HepG2 (cell line): ENCODE data around the gene BTN1A1. TPM values are rescaled to one million over a fixed set of nuclear protein-coding genes. Genes with fewer than 3 reads are reported as not detected.

Source experiments
- ATAC-seq: fragments of 200-7000 bp; cut with Tn5 transposase; 3 replicates; pipeline ENCODE4 v1.9.1; 2020; ENCODE audit warnings: mild to moderate bottlenecking, moderate library complexity
- BruUV-seq: library from RNA; stranded (reverse); fragments of 400-500 nt; replicated peaks from 2 replicates; lab custom pipeline; 2021; lab: Mats Ljungman, UMichigan
- CTCF ChIA-PET: fragments of 300-600 bp; formaldehyde crosslinking; extraction: SDS; loops from one replicate; lab custom pipeline; 2021; ENCODE audit warnings: low total read pairs, inconsistent platforms, low intra/inter-chr PET ratio; lab: Yijun Ruan, JAX
- POLR2A ChIA-PET: fragments of 350-600 bp; sonication (Branson Sonifier 250); formaldehyde crosslinking; loops from one replicate; lab custom pipeline; 2020; ENCODE audit warnings: antibody characterized with exemption, inconsistent platforms; lab: Yijun Ruan, JAX
- DNase-seq: peaks from one replicate; pipeline ENCODE4 v3.0.0-alpha.2; 2015; ENCODE audit warnings: low spot score
- FAIRE-seq: peaks from 3 replicates; lab custom pipeline; 2011; peaks lifted over from hg19 to GRCh38; lab: Jason Lieb, UNC
- H2AFZ ChIP-seq: one replicate; pipeline ENCODE4 v1.6.1; 2011; ENCODE audit warnings: low read length, inconsistent platforms
- H3K27ac ChIP-seq: fragments of 300-600 bp; 3 replicates; pipeline ENCODE4 v1.8.0; 2011; ENCODE audit warnings: mixed run types, mild to moderate bottlenecking, mixed read lengths, low read length, inconsistent platforms; ENCODE audit not compliant: insufficient read depth; ENCODE audit errors: extremely low read length
- H3K27me3 ChIP-seq, 2 experiments: fragments of 200-600 bp in 1 of 2; 2 replicates in 1 of 2; 3 replicates in 1 of 2; pipeline versions ENCODE4 v1.6.0 to v1.8.0; 2011; ENCODE audit warnings: low read length in 2 of 2, mild to moderate bottlenecking in 2 of 2, moderate library complexity in 2 of 2, inconsistent platforms in 1 of 2; ENCODE audit not compliant: insufficient read depth in 2 of 2, control insufficient read depth in 1 of 2
- H3K36me3 ChIP-seq, 2 experiments: fragments of 200-600 bp in 1 of 2; replicated peaks in 1 of 2; 2 replicates in 1 of 2; 3 replicates in 1 of 2; pipeline versions ENCODE4 v1.5.1 to v1.8.0; 2011; ENCODE audit warnings: low read length in 2 of 2, inconsistent platforms in 1 of 2; ENCODE audit not compliant: insufficient read depth in 2 of 2, control insufficient read depth in 1 of 2
- H3K4me1 ChIP-seq: 2 replicates; pipeline ENCODE4 v1.5.1; 2012; ENCODE audit warnings: low read length, inconsistent platforms; ENCODE audit not compliant: insufficient read depth
- H3K4me2 ChIP-seq: 2 replicates; pipeline ENCODE4 v1.6.0; 2011; ENCODE audit warnings: low read depth, low read length, inconsistent platforms
- H3K4me3 ChIP-seq, 3 experiments: fragments of 200-600 bp in 1 of 3; sonication (generic), shearing (Covaris generic) in 1 of 3; replicated peaks in 1 of 3; 2 replicates each; pipeline ENCODE4 v1.5.1; 2011 to 2016; ENCODE audit warnings: low read length in 3 of 3, inconsistent platforms in 2 of 3, low read depth in 2 of 3, mild to moderate bottlenecking in 2 of 3, control low read depth in 1 of 3, mixed read lengths in 1 of 3; ENCODE audit not compliant: insufficient read depth in 1 of 3
- H3K79me2 ChIP-seq: one replicate; pipeline ENCODE4 v1.6.1; 2011; ENCODE audit warnings: low read length, inconsistent platforms; ENCODE audit not compliant: insufficient read depth
- H3K9ac ChIP-seq: 2 replicates; pipeline ENCODE4 v1.6.0; 2011; ENCODE audit warnings: mild to moderate bottlenecking, low read depth, low read length, inconsistent platforms; ENCODE audit not compliant: insufficient read depth
- H3K9me3 ChIP-seq: 2 replicates; pipeline ENCODE4 v1.5.1; 2012; ENCODE audit warnings: mild to moderate bottlenecking, low read length
- H4K20me1 ChIP-seq: 2 replicates; pipeline ENCODE4 v1.6.0; 2011; ENCODE audit warnings: inconsistent platforms, mild to moderate bottlenecking, low read length, moderate library complexity; ENCODE audit not compliant: insufficient read depth
- DNMT3B ChIP-seq: conservative IDR thresholded peaks from 2 replicates; pipeline ENCODE4 v1.6.1; 2016; ENCODE audit warnings: missing biosample characterization, control low read depth
- ETS1 ChIP-seq: sonication (generic); formaldehyde crosslinking; IDR thresholded peaks from 2 replicates; pipeline ENCODE4 v1.4.0; 2020; ENCODE audit warnings: missing genetic modification reagents
- GFI1 ChIP-seq: sonication (generic); formaldehyde crosslinking; IDR thresholded peaks from 2 replicates; pipeline ENCODE4 v1.5.0; 2020; ENCODE audit warnings: missing genetic modification reagents, mild to moderate bottlenecking, borderline replicate concordance
- KLF13 ChIP-seq: sonication (generic); formaldehyde crosslinking; IDR thresholded peaks from 2 replicates; pipeline ENCODE4 v1.4.0; 2020; ENCODE audit warnings: mild to moderate bottlenecking, missing genetic modification reagents
- MIER2 ChIP-seq: IDR thresholded peaks from 2 replicates; pipeline ENCODE4 v1.6.1; 2016; ENCODE audit warnings: missing biosample characterization, missing genetic modification reagents
- RORA ChIP-seq: sonication (generic); formaldehyde crosslinking; IDR thresholded peaks from 2 replicates; pipeline ENCODE4 v1.5.0; 2020; ENCODE audit warnings: mild to moderate bottlenecking, missing genetic modification reagents, moderate library complexity
- SALL2 ChIP-seq: sonication (generic); formaldehyde crosslinking; IDR thresholded peaks from 2 replicates; pipeline ENCODE4 v1.8.1; 2023; ENCODE audit warnings: mild to moderate bottlenecking, missing genetic modification reagents, inconsistent platforms
- SNAPC2 ChIP-seq: sonication (generic); formaldehyde crosslinking; IDR thresholded peaks from 2 replicates; pipeline ENCODE4 v1.8.1; 2022; ENCODE audit warnings: mild to moderate bottlenecking, missing genetic modification reagents
- TMF1 ChIP-seq: sonication (generic); formaldehyde crosslinking; IDR thresholded peaks from 2 replicates; pipeline ENCODE4 v1.8.1; 2022; ENCODE audit warnings: low read depth, missing genetic modification reagents
- ZC3H13 ChIP-seq: sonication (generic); formaldehyde crosslinking; IDR thresholded peaks from 2 replicates; pipeline ENCODE4 v1.8.1; 2023; ENCODE audit warnings: mild to moderate bottlenecking, missing genetic modification reagents, moderate library complexity
- ZKSCAN1 ChIP-seq: fragments of 150-350 bp; IDR thresholded peaks from 2 replicates; pipeline ENCODE4 v1.6.1; 2014; ENCODE audit warnings: low read length
- ZMAT3 ChIP-seq: sonication (generic); formaldehyde crosslinking; conservative IDR thresholded peaks from 2 replicates; pipeline ENCODE4 v1.7.0; 2021; ENCODE audit warnings: missing genetic modification reagents
- ZNF207 ChIP-seq: fragments of 450-650 bp; IDR thresholded peaks from 2 replicates; pipeline ENCODE4 v1.6.1; 2016; ENCODE audit warnings: antibody characterized with exemption, borderline replicate concordance
- ZNF232 ChIP-seq: sonication (generic); formaldehyde crosslinking; IDR thresholded peaks from 2 replicates; pipeline ENCODE4 v1.4.0; 2020; ENCODE audit warnings: missing genetic modification reagents, borderline replicate concordance
- ZNF331 ChIP-seq: sonication (generic); formaldehyde crosslinking; IDR thresholded peaks from 2 replicates; pipeline ENCODE4 v1.4.0; 2020; ENCODE audit warnings: missing genetic modification reagents
- ZNF674 ChIP-seq: sonication (generic); formaldehyde crosslinking; IDR thresholded peaks from 2 replicates; pipeline ENCODE4 v1.5.0; 2020; ENCODE audit warnings: low read depth, mild to moderate bottlenecking, missing genetic modification reagents
- ZNF678 ChIP-seq: sonication (generic); formaldehyde crosslinking; IDR thresholded peaks from 2 replicates; pipeline ENCODE4 v1.4.0; 2020; ENCODE audit warnings: mild to moderate bottlenecking, missing genetic modification reagents
- WGBS: methylation state at CpG from one replicate; pipeline ENCODE4 v1.1.6; 2017; ENCODE audit warnings: low lambda C conversion rate; 5-methylcytosine and 5-hydroxymethylcytosine counted together
- in situ Hi-C: cut with HindIII; loops from 2 replicates; pipeline ENCODE4 v1.10.0; 2017; ENCODE audit warnings: low pct_unique_long_range_greater_than_20kb; ENCODE audit not compliant: extremely low pct_ligation_motif_present
- intact Hi-C: fragments of 100-400 bp; cut with micrococcal nuclease; formaldehyde crosslinking; loops from one replicate; pipeline ENCODE4 v1.10.0; 2022; ENCODE audit not compliant: unreplicated experiment
- polyA plus RNA-seq, 8 experiments: library from polyadenylated mRNA; depleted of rRNA in 3 of 8; stranded (reverse) in 7 of 8; unstranded in 1 of 8; fragments of >200 nt; fragmentation: Illumina TruSeq in 4 of 8; extraction: Trizol in 4 of 8; gene quantifications; 2 replicates each; pipeline versions ENCODE4 v1.2.1 to v1.2.3, GENCODE V29; 2011 to 2016; ENCODE audit warnings: low read depth in 4 of 8, missing spikeins in 1 of 8, mixed read lengths in 1 of 8; ENCODE audit not compliant: insufficient read depth in 1 of 8
- total RNA-seq, 5 experiments: library from RNA; depleted of rRNA; stranded (reverse); fragments of >200 nt; fragmentation: Illumina TruSeq; extraction: Trizol; gene quantifications; 2 replicates each; pipeline ENCODE4 v1.2.3, GENCODE V29; 2016; ENCODE audit warnings: low read depth in 1 of 5
- TF ChIP-seq, protein P1 (sequence below): sonication (generic); formaldehyde crosslinking; IDR thresholded peaks from 2 replicates; pipeline ENCODE4 v1.5.0; 2020; ENCODE audit warnings: mild to moderate bottlenecking, missing genetic modification reagents, moderate library complexity

BTN1A1 gene
- total and polyA plus RNA-seq, 2 of the 13 experiments (the other 11 are each of a cell fraction or from before 2014, with no cell fraction given): 0.04 TPM; not detected in 1

- H4K20me1 ChIP-seq: no peaks in the 10 kb centered on the region
- no peaks in the 10 kb centered on the region for H3K27me3 ChIP-seq
- H3K9me3 ChIP-seq: no peaks in the 10 kb centered on the region
- DNase-seq (peak; percentile 82), FAIRE-seq (no peak), ATAC-seq (peak; percentile 88)
- intact Hi-C loops (loop anchor here (1.0 to 5.0 kb wide), 4 partner anchors 11 to 64 kb away; partner anchors contain the start of gene BTN2A1), in situ Hi-C loops (no loop called here)
- no TSS peak for BruUV-seq
- peak overlapping the region; percentile 78 for H3K4me2 ChIP-seq
- H3K36me3 ChIP-seq: no peaks in the 10 kb centered on the region
- H3K4me1 ChIP-seq: peaks cover 69% of the 10 kb centered on the region
- H3K27ac ChIP-seq: peak overlapping the region; percentile 42
- H3K9ac ChIP-seq: peak overlapping the region; percentile 59; the same call in 1 of the 2 replicates
- WGBS: 4% methylated on average over 45 of the region's 49 CpGs
- H3K79me2 ChIP-seq: no peaks in the 10 kb centered on the region
- CTCF ChIA-PET: no interaction called here
- H2AFZ ChIP-seq: no peak overlapping the region
- H3K4me3 ChIP-seq: peak overlapping the region; percentile 62 to 67 (median 62)
- POLR2A ChIA-PET: interaction anchor here (0.7 kb wide), 1 partner anchor 12 kb away, joined by 3 read pairs; no protein-coding TSS in a partner anchor
- TF ChIP-seq ZKSCAN1: 0 out of 2 replicates have a peak, but pooled peaks have one; percentile 46
- TF ChIP-seq MIER2: 0 out of 2 replicates have a peak, but pooled peaks have one; percentile 34
- peak; percentile 86 for TF ChIP-seq ZNF331 (CRISPR knock-in tag)
- peak; percentile 15; the same call in 1 of the 2 replicates for TF ChIP-seq SALL2
- TF ChIP-seq ZNF232 (CRISPR knock-in tag): peak; percentile 57; the same call in 1 of the 2 replicates
- TF ChIP-seq TMF1: no peak
- TF ChIP-seq ZMAT3 (CRISPR knock-in tag): peak; percentile 62; the same call in 1 of the 2 replicates
- TF ChIP-seq SNAPC2 (CRISPR knock-in tag): no peak
- 0 out of 2 replicates have a peak, but pooled peaks have one; percentile 70 for TF ChIP-seq DNMT3B (CRISPR knock-in tag)
- TF ChIP-seq RORA: no peak
- TF ChIP-seq ZNF674: no peak
- TF ChIP-seq ZNF678 (CRISPR knock-in tag): no peak
- TF ChIP-seq GFI1 (CRISPR knock-in tag): no peak
- TF ChIP-seq ETS1: 0 out of 2 replicates have a peak, but pooled peaks have one; percentile 21
- TF ChIP-seq, protein P1, sequence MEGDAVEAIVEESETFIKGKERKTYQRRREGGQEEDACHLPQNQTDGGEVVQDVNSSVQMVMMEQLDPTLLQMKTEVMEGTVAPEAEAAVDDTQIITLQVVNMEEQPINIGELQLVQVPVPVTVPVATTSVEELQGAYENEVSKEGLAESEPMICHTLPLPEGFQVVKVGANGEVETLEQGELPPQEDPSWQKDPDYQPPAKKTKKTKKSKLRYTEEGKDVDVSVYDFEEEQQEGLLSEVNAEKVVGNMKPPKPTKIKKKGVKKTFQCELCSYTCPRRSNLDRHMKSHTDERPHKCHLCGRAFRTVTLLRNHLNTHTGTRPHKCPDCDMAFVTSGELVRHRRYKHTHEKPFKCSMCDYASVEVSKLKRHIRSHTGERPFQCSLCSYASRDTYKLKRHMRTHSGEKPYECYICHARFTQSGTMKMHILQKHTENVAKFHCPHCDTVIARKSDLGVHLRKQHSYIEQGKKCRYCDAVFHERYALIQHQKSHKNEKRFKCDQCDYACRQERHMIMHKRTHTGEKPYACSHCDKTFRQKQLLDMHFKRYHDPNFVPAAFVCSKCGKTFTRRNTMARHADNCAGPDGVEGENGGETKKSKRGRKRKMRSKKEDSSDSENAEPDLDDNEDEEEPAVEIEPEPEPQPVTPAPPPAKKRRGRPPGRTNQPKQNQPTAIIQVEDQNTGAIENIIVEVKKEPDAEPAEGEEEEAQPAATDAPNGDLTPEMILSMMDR (CRISPR knock-in tag): 0 out of 2 replicates have a peak, but pooled peaks have one; percentile 5
- no peak for TF ChIP-seq ZC3H13 (CRISPR knock-in tag)
- no peak for TF ChIP-seq ZNF207
- no peak for TF ChIP-seq KLF13 (CRISPR knock-in tag)
Measured at GRCh38 chr6:26520850-26521599, 20.9 kb downstream of the BTN1A1 start.
